Mesenteric fat pad (tissue), 1 donor: Measurements from ENCODE around the gene MZB1. TPM values are rescaled to one million over a fixed set of nuclear protein-coding genes. Genes with fewer than 3 reads are reported as not detected.
A peak's percentile ranks its signal among the peaks of the same experiment; 100 is the strongest.
"Not testable (repeated sequence)": the region's sequence is repeated elsewhere in the genome, so short reads cannot be mapped to it uniquely, and the experiment has no call there.

Source experiments
- DNase-seq: peaks from one replicate; pipeline ENCODE4 v3.0.0-alpha.2; 2020; ENCODE audit warnings: low spot score
- total RNA-seq: library from RNA; stranded (reverse); fragmentation: NEBNext Ultra II Directional; extraction: Animal tissue kit (Norgen Biotek cat#: 25700); gene quantifications from one replicate; pipeline ENCODE4 v1.2.1, GENCODE V29; 2021
- donor health status: DM: yes; HTN: yes; CAD: no.

The MZB1 gene
- total RNA-seq, 1 donor from 2014 or later: 0.61 TPM

GRCh38 chr5:139378101-139378825 lies 11.4 kb downstream of the MZB1 start:
- peak; percentile 85 for DNase-seq

GRCh38 chr5:139377226-139377625 lies 12.5 kb downstream of the MZB1 start:
- DNase-seq: peak; percentile 60

- DNase-seq: peak; percentile 20
These were observed 13.3 kb downstream of the MZB1 start for GRCh38 chr5:139376364-139376763.

GRCh38 chr5:139374909-139375308 lies 14.8 kb downstream of the MZB1 start:
- peak; percentile 30 for DNase-seq

GRCh38 chr5:139371482-139372435 lies 18.0 kb downstream of the MZB1 start:
- DNase-seq: peak; percentile 57

- DNase-seq: no peak
These were observed 20.5 kb downstream of the MZB1 start for GRCh38 chr5:139369181-139369580.

GRCh38 chr5:139368613-139369012 lies 21.1 kb downstream of the MZB1 start:
- no peak for DNase-seq

- DNase-seq: no peak
These were observed 25.2 kb downstream of the MZB1 start for GRCh38 chr5:139364466-139364865.

GRCh38 chr5:139363937-139364336 lies 25.8 kb downstream of the MZB1 start:
- no peak for DNase-seq

- no peak for DNase-seq
These were observed 27.8 kb downstream of the MZB1 start for GRCh38 chr5:139361835-139362429.

GRCh38 chr5:139360384-139360783 lies 29.3 kb downstream of the MZB1 start:
- DNase-seq: peak; percentile 20

- DNase-seq: no peak
These were observed 31.6 kb downstream of the MZB1 start for GRCh38 chr5:139358064-139358463.

GRCh38 chr5:139355900-139356299 lies 33.8 kb downstream of the MZB1 start:
- DNase-seq: peak; percentile 39

- DNase-seq: no peak
These were observed 35.5 kb downstream of the MZB1 start for GRCh38 chr5:139354186-139354585.

- DNase-seq: not testable (repeated sequence)
These were observed 41.9 kb downstream of the MZB1 start for GRCh38 chr5:139347863-139348262.

- not testable (repeated sequence) for DNase-seq
These were observed 44.3 kb downstream of the MZB1 start for GRCh38 chr5:139345442-139345841.

GRCh38 chr5:139344177-139344576 lies 45.5 kb downstream of the MZB1 start:
- DNase-seq: no peak

GRCh38 chr5:139343476-139343875 lies 46.2 kb downstream of the MZB1 start:
- no peak for DNase-seq

GRCh38 chr5:139342423-139342723 lies 47.3 kb downstream of the MZB1 start:
- DNase-seq: no peak

GRCh38 chr5:139341689-139342422 lies 47.9 kb downstream of the MZB1 start, which contains the start of gene PAIP2:
PAIP2 (plus strand) TSS chr5:139341854; CDS start chr5:139363785, 21,931 bp downstream.
- DNase-seq: peak; percentile 99

GRCh38 chr5:139341187-139341688 lies 48.5 kb downstream of the MZB1 start:
- no peak for DNase-seq
